ENCODE measurements around the gene FGD5. TPM values are rescaled to one million over a fixed set of nuclear protein-coding genes. Genes with fewer than 3 reads are reported as not detected.

The FGD5 gene
- total RNA-seq, 2 donors from 2014 or later, result 15.3 to 17.0 TPM

DNA sequence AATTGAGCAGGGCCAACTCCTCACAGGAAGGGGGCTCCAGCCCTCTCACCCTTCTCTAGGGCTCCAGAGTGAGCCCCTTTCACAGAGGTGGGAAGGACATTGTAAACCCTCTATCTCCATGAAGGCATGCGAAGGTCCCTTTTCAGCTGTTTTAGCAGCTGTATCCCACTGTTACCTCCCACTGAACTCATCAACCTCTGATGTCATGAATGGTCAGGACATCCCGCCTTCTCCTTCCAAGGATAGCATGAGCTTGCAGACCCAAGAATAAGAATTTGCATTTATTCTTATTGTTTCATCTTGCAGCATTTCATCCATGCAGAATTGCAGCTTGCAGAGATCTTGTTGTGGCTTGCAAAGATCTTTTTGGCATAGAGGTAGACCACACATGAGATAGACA is 24.3 kb upstream of the FGD5 start:
- TF ChIP-seq, protein P1, sequence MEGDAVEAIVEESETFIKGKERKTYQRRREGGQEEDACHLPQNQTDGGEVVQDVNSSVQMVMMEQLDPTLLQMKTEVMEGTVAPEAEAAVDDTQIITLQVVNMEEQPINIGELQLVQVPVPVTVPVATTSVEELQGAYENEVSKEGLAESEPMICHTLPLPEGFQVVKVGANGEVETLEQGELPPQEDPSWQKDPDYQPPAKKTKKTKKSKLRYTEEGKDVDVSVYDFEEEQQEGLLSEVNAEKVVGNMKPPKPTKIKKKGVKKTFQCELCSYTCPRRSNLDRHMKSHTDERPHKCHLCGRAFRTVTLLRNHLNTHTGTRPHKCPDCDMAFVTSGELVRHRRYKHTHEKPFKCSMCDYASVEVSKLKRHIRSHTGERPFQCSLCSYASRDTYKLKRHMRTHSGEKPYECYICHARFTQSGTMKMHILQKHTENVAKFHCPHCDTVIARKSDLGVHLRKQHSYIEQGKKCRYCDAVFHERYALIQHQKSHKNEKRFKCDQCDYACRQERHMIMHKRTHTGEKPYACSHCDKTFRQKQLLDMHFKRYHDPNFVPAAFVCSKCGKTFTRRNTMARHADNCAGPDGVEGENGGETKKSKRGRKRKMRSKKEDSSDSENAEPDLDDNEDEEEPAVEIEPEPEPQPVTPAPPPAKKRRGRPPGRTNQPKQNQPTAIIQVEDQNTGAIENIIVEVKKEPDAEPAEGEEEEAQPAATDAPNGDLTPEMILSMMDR (conservative IDR thresholded peaks at IDR 0.05), result no peak
- WGBS, 2 experiments (ENCODE audit: insufficient coverage in 1 of 2, insufficient read length in 1 of 2), result 80 to 83% methylated on average over 1 to 2 of the region's 2 CpGs
- no peaks in the 10 kb centered on the region for H3K36me3 ChIP-seq (ENCODE audit: control insufficient read depth, insufficient read depth, low read length)
- no peaks in the 10 kb centered on the region for H3K4me1 ChIP-seq (ENCODE audit: control insufficient read depth, insufficient read depth, low read length)
- peak; percentile 36 for DNase-seq
- H3K4me1 Mint-ChIP-seq, result peaks cover 2% of the 10 kb centered on the region
- H3K27ac Mint-ChIP-seq, result no peak overlapping the region
- H3K27ac ChIP-seq (ENCODE audit: low read depth, low read length), result no peak overlapping the region
- H3K27me3 ChIP-seq (ENCODE audit: control insufficient read depth, insufficient read depth, low read length, poor library complexity, severe bottlenecking), result no peaks in the 10 kb centered on the region
- no peak overlapping the region for H3K9ac ChIP-seq (ENCODE audit: extremely low read depth, low read length, poor library complexity, severe bottlenecking)
- peaks cover 4% of the 10 kb centered on the region for H3K27me3 Mint-ChIP-seq (ENCODE audit: insufficient read depth)
- no peak overlapping the region for H3K4me3 Mint-ChIP-seq
- no peaks in the 10 kb centered on the region for H3K9me3 ChIP-seq (ENCODE audit: control insufficient read depth, low read length)
- no peak overlapping the region for H3K4me3 ChIP-seq (ENCODE audit: low read length)
- no peaks in the 10 kb centered on the region for H3K36me3 Mint-ChIP-seq (ENCODE audit: low read depth)
- H3K9me3 Mint-ChIP-seq, result peaks cover 3% of the 10 kb centered on the region

DNA sequence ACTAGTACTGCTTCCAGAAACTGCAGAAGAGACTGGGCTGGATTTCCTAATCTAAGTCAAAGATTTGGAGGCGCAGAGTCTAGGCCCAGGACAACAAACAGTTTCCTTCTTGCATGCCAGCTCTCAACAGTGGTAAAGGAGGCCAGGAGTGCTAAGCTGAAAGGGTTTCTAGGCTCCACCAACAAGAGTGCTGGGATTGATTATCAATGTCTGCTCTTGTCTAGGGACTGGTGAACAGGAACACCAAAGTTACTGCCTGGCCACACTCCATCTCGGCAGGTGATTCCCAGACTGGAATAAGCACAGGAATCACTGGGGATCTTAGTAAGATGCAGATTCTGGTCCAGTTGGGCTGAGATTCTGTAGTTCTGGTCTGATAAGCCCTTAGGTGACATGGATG is 22.8 kb upstream of the FGD5 start:
- Histone ChIP-seq H3K9me3 (ENCODE audit: control insufficient read depth, low read length) (no peaks in the 10 kb centered on the region), H3K9ac (ENCODE audit: extremely low read depth, low read length, poor library complexity, severe bottlenecking) (no peak overlapping the region), H3K4me3 (ENCODE audit: low read length) (no peak overlapping the region), H3K36me3 (ENCODE audit: control insufficient read depth, insufficient read depth, low read length) (no peaks in the 10 kb centered on the region), H3K4me1 (ENCODE audit: control insufficient read depth, insufficient read depth, low read length) (no peaks in the 10 kb centered on the region), H3K27ac (ENCODE audit: low read depth, low read length) (no peak overlapping the region), H3K27me3 (ENCODE audit: control insufficient read depth, insufficient read depth, low read length, poor library complexity, severe bottlenecking) (no peaks in the 10 kb centered on the region)
- DNase-seq, result peak; percentile 34
- Mint-ChIP-seq H3K9me3 (peaks cover 4% of the 10 kb centered on the region), H3K27me3 (ENCODE audit: insufficient read depth) (peaks cover 4% of the 10 kb centered on the region), H3K36me3 (ENCODE audit: low read depth) (no peaks in the 10 kb centered on the region), H3K4me3 (no peak overlapping the region), H3K27ac (no peak overlapping the region), H3K4me1 (peaks cover 2% of the 10 kb centered on the region)
- TF ChIP-seq, protein P1 (conservative IDR thresholded peaks at IDR 0.05), result no peak
- 91 to 100% methylated on average over 2 of the region's 2 CpGs for WGBS, 2 experiments (ENCODE audit: insufficient coverage in 1 of 2, insufficient read length in 1 of 2)

DNA sequence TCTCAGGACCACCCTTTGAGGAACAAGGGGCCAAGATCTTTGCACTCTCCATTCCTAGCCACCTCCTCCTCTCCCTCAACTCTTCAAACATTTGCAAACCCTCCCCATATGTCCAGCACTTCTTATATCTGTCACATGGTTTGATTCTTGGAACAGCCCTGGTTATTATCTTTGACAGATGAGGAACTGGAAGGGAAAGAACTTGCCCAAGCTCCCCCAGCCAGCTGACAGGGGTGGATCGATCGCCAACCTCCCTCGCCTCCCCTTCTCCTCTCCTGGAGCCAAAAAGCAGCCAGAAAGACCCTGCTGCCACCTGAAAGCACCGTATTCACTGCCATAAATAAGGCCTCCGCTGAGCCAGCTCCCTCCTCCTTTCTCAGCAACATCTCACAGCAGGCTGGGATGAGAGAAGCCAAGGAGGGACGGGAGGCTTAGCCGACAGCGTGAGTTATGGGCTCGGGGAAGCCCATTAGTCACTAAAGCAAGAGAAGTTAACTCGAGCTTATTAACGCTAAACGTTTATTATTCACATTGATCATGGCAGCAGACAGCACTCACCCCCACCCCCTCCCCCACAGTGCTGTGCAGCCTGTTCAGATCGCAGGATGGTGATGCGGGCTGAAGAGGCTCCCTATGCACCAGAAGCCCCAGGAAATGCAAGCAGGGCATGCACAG is 22.2 kb upstream of the FGD5 start:
- H3K4me3 ChIP-seq (ENCODE audit: low read length), result no peak overlapping the region
- H3K27me3 ChIP-seq (ENCODE audit: control insufficient read depth, insufficient read depth, low read length, poor library complexity, severe bottlenecking), result no peaks in the 10 kb centered on the region
- no peak overlapping the region for H3K27ac ChIP-seq (ENCODE audit: low read depth, low read length)
- 84 to 93% methylated on average over 3 to 14 of the region's 14 CpGs for WGBS, 2 experiments (ENCODE audit: insufficient coverage in 1 of 2, insufficient read length in 1 of 2)
- H3K4me1 ChIP-seq (ENCODE audit: control insufficient read depth, insufficient read depth, low read length), result no peaks in the 10 kb centered on the region
- H3K9me3 Mint-ChIP-seq, result peaks cover 4% of the 10 kb centered on the region
- peaks cover under 1% of the 10 kb centered on the region for H3K4me1 Mint-ChIP-seq
- H3K36me3 ChIP-seq (ENCODE audit: control insufficient read depth, insufficient read depth, low read length), result no peaks in the 10 kb centered on the region
- TF ChIP-seq, protein P1 (conservative IDR thresholded peaks at IDR 0.05), result no peak
- H3K9ac ChIP-seq (ENCODE audit: extremely low read depth, low read length, poor library complexity, severe bottlenecking), result no peak overlapping the region
- H3K9me3 ChIP-seq (ENCODE audit: control insufficient read depth, low read length), result no peaks in the 10 kb centered on the region
- no peak overlapping the region for H3K4me3 Mint-ChIP-seq
- no peak overlapping the region for H3K27ac Mint-ChIP-seq
- peaks cover 2% of the 10 kb centered on the region for H3K27me3 Mint-ChIP-seq (ENCODE audit: insufficient read depth)
- H3K36me3 Mint-ChIP-seq (ENCODE audit: low read depth), result no peaks in the 10 kb centered on the region
- DNase-seq, result peak; percentile 36
